22Rv1 (cell line): ENCODE data around the gene LRRC8D.

Source experiments
- H3K27ac ChIP-seq: fragments of 450-650 bp; 2 replicates; pipeline ENCODE4 v1.5.1; 2017
- CTCF ChIP-seq: fragments of 450-650 bp; IDR thresholded peaks from 2 replicates; pipeline ENCODE4 v1.5.1; 2017; ENCODE audit warnings: mild to moderate bottlenecking
- ZFX ChIP-seq: fragments of 450-650 bp; IDR thresholded peaks from 2 replicates; pipeline ENCODE4 v1.6.1; 2017; ENCODE audit warnings: antibody characterized with exemption, borderline replicate concordance

LRRC8D gene

GRCh38 chr1:89936694-89937093 is 115.9 kb downstream of the LRRC8D start:
- TF ChIP-seq CTCF = no peak
- TF ChIP-seq ZFX = no peak
- H3K27ac ChIP-seq = no peak overlapping the region

GRCh38 chr1:89938171-89939055 is 117.6 kb downstream of the LRRC8D start:
- TF ChIP-seq ZFX (no peak), CTCF (no peak)
- no peak overlapping the region for H3K27ac ChIP-seq

DNA sequence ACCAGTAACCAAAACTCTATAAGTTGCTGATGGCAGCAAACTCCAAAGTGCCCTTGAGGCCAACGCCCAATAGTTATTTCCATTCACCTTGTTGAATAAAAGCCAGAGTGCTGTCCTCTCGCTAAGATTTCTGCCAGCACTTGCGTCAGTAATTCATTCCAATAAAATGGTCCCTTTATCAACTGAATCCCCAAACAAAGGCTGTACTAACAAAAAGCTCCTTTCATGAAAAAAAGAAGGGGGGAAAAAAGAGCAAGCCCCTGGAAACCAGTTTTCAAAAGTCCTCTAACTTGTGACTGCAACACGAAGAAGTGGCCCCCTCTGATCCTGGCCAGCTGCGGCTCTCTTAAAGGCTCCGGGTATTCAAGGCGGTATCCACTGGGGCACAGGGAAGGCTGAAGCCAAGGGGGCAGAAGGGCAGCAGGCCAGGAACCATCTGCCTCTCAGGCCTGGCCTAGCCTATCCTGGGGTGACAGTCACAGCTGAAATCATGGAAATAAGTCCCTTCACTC is 118.3 kb downstream of the LRRC8D start:
- TF ChIP-seq ZFX = no peak
- no peak for TF ChIP-seq CTCF
- no peak overlapping the region for H3K27ac ChIP-seq

DNA sequence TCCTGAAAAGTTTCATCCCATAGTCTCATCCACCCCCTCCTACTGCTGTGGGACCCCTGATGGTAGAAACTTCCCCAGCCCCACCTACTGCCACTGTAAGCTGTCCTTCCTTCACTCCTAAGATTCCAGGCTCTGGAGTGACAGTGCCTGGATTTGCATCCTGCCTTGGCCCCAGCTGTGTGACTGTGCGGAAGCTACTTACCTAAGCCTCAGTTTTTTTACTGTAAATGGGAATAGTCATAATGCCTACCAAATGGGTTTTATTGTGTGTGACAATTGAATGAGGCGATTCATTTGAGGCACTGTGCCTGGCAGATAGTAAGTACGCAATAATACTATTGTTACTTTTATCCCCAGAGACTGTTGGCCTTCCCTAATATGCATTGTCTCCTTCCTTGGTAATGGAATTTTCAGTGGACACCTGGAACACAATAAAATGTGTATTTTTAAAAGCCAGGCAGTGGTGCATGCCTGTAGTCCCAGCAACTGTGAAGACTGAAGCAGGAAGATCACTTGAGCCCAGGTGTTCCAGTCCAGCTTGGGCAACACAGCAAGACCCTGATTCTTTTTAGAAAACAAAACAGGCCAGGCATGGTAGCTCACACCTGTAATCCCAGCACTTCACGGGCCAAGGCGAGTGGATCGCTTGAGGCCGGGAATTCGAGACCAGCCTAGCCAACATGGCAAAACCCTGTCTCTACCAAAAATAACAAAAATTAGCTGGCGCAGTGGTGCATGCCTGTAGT is 119.0 kb downstream of the LRRC8D start:
- no peak for TF ChIP-seq CTCF
- TF ChIP-seq ZFX = no peak
- no peak overlapping the region for H3K27ac ChIP-seq

GRCh38 chr1:89941110-89941766 is 120.4 kb downstream of the LRRC8D start:
- TF ChIP-seq CTCF (no peak), ZFX (no peak)
- H3K27ac ChIP-seq = no peak overlapping the region

DNA sequence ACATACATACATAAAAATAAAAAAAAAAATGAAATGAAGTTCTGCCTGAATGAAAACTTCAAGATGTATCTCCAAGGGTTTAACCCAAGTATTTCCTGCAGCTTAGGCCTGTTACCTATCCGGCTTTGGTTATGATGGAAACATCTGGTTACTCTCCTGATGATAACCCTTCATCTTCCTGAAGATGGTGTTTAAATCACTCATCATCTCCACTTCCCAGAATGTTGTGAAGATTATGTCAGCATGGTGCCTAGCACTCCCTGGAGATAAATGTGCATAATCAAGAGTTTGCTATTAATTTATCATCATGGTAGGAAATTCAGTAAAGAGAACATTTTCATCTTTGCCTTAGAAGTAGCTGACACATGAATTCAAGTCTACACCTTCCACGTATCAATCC is 121.2 kb downstream of the LRRC8D start:
- TF ChIP-seq CTCF = no peak
- H3K27ac ChIP-seq = no peak overlapping the region
